Natural killer cell (primary cell): ENCODE data around the gene SCRT2. TPM values are rescaled to one million over a fixed set of nuclear protein-coding genes. Genes with fewer than 3 reads are reported as not detected.

Source experiments
- ATAC-seq, 3 donors: fragments of 150-1000 bp in 2 of 3; fragments of 200-7000 bp in 1 of 3; cut with Tn5 transposase; 1 replicate in 1 of 3; 2 replicates in 2 of 3; pipeline ENCODE4 v1.10.0; 2021; ENCODE audit warnings: mild to moderate bottlenecking in 2 of 3, moderate library complexity in 2 of 3
- DNase-seq, 2 donors: peaks; one replicate each; pipeline versions ENCODE4 v3.0.0 to v3.0.0-alpha.2; 2013 to 2021; ENCODE audit warnings: mixed read lengths in 1 of 2
- H3K27ac ChIP-seq: one replicate; pipeline ENCODE4 v1.5.1; 2013; ENCODE audit warnings: mild to moderate bottlenecking, low read length
- H3K27me3 ChIP-seq: one replicate; pipeline ENCODE4 v1.6.1; 2013; ENCODE audit warnings: low read length; ENCODE audit not compliant: control insufficient read depth, insufficient read depth
- H3K36me3 ChIP-seq: one replicate; pipeline ENCODE4 v1.6.1; 2013; ENCODE audit warnings: low read length; ENCODE audit not compliant: control insufficient read depth, insufficient read depth
- H3K4me1 ChIP-seq: one replicate; pipeline ENCODE4 v1.6.1; 2013; ENCODE audit warnings: low read length; ENCODE audit not compliant: control insufficient read depth, insufficient read depth
- H3K4me3 ChIP-seq: one replicate; pipeline ENCODE4 v1.5.1; 2013; ENCODE audit warnings: low read length
- H3K9me3 ChIP-seq: one replicate; pipeline ENCODE4 v1.6.1; 2013; ENCODE audit warnings: low read length; ENCODE audit not compliant: control insufficient read depth, insufficient read depth
- H3K27ac Mint-ChIP-seq, 2 donors: one replicate each; pipeline ENCODE4 v1.8.0; 2022; ENCODE audit warnings: mild to moderate bottlenecking in 2 of 2, mixed read lengths in 2 of 2, moderate library complexity in 1 of 2
- H3K27me3 Mint-ChIP-seq, 2 donors: one replicate each; pipeline ENCODE4 v1.8.0; 2022; ENCODE audit warnings: low read depth in 2 of 2, mixed read lengths in 2 of 2
- H3K36me3 Mint-ChIP-seq: one replicate; pipeline ENCODE4 v1.8.0; 2022; ENCODE audit warnings: mixed read lengths
- H3K4me1 Mint-ChIP-seq, 2 donors: one replicate each; pipeline ENCODE4 v1.8.0; 2022; ENCODE audit warnings: mixed read lengths in 2 of 2
- H3K4me3 Mint-ChIP-seq: one replicate; pipeline ENCODE4 v1.8.0; 2022; ENCODE audit warnings: mild to moderate bottlenecking, moderate library complexity, mixed read lengths
- H3K9me3 Mint-ChIP-seq, 2 donors: one replicate each; pipeline ENCODE4 v1.8.0; 2022; ENCODE audit warnings: mixed read lengths in 2 of 2
- WGBS: methylation state at CpG from one replicate; pipeline ENCODE4 v1.1.7; 2013; ENCODE audit warnings: missing lambda C conversion rate; ENCODE audit not compliant: insufficient coverage; 5-methylcytosine and 5-hydroxymethylcytosine counted together
- intact Hi-C: fragments of 100-400 bp; cut with micrococcal nuclease; formaldehyde crosslinking; loops from one replicate; pipeline ENCODE4 v1.14.2; 2022
- total RNA-seq, 4 donors: library from RNA; stranded (reverse); fragments of 120-200 nt in 1 of 4; gene quantifications; one replicate each; pipeline versions ENCODE4 v1.2.3 to v1.2.4, GENCODE V29; 2013 to 2022
- TF ChIP-seq, protein P1 (sequence below): fragments of 200-600 bp; IDR thresholded peaks from one replicate; pipeline ENCODE4 v1.8.0; 2022; ENCODE audit warnings: antibody characterized with exemption

The SCRT2 gene
- total RNA-seq, 3 donors from 2014 or later (not counting 1 experiment from before 2014, with no cell fraction given) = not detected

DNA sequence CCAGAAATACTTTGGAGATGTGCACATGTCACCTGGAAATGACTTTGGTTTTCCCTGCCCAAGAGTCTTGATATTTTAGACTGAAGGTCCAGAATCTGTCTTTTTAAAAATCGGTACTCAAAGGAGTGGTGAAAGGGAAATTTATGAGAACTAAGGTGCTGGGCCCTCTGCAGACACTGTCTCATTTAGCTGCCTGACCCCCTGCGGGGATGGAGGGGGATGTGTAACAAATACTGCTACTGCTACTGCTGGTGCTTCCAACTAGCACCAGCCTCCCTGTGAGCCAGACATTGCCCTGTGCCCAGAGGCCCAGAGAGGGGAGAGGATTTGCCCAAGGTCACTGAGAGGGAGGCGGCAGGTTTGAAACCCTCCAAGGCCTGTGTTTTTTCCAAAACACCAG lies 7.0 kb downstream of the SCRT2 start:
- Mint-ChIP-seq H3K36me3 (no peaks in the 10 kb centered on the region), H3K27me3 (peaks cover 31 to 33% of the 10 kb centered on the region in 2 donors), H3K27ac (no peak overlapping the region), H3K4me1 (peaks cover 0 to 13% of the 10 kb centered on the region in 2 donors), H3K9me3 (no peaks in the 10 kb centered on the region), H3K4me3 (no peak overlapping the region)
- ATAC-seq (no peak), DNase-seq (no peak)
- intact Hi-C loops = loop anchor here (5.0 kb wide), 1 partner anchor 106 kb away; no protein-coding TSS in a partner anchor
- Histone ChIP-seq H3K4me1 (no peaks in the 10 kb centered on the region), H3K27me3 (peaks cover 18% of the 10 kb centered on the region), H3K36me3 (no peaks in the 10 kb centered on the region), H3K9me3 (no peaks in the 10 kb centered on the region), H3K4me3 (no peak overlapping the region), H3K27ac (no peak overlapping the region)
- TF ChIP-seq, protein P1, sequence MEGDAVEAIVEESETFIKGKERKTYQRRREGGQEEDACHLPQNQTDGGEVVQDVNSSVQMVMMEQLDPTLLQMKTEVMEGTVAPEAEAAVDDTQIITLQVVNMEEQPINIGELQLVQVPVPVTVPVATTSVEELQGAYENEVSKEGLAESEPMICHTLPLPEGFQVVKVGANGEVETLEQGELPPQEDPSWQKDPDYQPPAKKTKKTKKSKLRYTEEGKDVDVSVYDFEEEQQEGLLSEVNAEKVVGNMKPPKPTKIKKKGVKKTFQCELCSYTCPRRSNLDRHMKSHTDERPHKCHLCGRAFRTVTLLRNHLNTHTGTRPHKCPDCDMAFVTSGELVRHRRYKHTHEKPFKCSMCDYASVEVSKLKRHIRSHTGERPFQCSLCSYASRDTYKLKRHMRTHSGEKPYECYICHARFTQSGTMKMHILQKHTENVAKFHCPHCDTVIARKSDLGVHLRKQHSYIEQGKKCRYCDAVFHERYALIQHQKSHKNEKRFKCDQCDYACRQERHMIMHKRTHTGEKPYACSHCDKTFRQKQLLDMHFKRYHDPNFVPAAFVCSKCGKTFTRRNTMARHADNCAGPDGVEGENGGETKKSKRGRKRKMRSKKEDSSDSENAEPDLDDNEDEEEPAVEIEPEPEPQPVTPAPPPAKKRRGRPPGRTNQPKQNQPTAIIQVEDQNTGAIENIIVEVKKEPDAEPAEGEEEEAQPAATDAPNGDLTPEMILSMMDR = no peak
- 83% methylated on average over 3 of the region's 3 CpGs for WGBS

DNA sequence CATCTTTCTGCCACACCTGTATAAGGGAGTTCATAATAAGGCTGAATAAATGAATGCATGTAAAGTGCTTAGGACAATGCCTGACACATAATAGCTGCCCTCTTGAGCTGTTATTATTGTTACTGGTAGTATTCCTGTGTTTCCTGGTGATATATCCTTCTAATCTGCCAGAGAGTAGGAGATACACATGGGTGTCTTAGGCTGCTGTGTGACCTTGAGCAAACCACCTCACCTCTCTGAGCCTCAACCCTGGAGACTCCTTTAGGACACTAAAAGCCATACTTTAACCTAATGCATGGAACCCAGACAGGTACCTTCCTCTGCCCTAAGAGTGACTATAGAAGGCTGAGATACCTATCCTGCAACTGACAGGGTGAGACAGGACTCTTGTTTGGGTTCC lies 7.6 kb downstream of the SCRT2 start:
- H3K27me3 Mint-ChIP-seq = peaks cover 33% of the 10 kb centered on the region in 2 donors
- intact Hi-C loops = loop anchor here (5.0 kb wide), 1 partner anchor 106 kb away; no protein-coding TSS in a partner anchor

DNA sequence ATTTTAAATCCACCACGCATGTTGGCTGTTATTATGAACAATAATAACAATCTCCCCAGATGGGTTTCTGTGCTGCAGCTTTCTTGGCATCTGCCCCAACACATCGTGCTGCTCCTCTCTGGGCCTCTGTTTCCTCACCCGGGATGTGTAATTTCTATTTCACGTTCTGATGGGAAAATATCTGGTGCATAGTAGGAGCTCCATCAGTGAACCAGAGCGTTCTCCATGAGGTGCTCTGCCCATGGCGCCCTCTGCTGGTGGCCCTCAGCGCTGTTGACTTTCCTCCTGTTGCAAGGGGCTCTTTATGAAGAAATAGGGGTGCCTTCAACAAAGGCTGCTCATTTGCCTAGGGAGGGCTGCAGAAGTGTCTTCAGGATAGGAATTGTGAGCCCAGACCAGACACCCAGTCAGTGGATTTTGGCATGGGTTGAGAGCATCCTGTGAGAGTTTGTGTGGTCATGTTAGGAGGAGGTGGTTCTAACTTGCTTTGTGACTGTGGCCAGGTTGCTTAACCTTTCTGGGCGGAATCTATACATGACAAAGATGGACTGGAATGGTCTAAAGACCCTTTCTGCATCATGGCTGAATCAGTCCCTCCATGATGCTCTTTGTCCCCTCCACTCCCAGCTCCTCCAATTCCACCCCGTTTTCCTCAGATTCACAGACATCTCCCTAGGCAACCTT lies 8.1 kb downstream of the SCRT2 start:
- Mint-ChIP-seq H3K27ac (no peak overlapping the region), H3K4me3 (no peak overlapping the region)
- TF ChIP-seq, protein P1 = peak; percentile 71

More for the DNA sequence above, 7.6 kb downstream of the SCRT2 start:
- Histone ChIP-seq H3K27me3 (peaks cover 15% of the 10 kb centered on the region), H3K9me3 (no peaks in the 10 kb centered on the region), H3K27ac (no peak overlapping the region), H3K4me1 (no peaks in the 10 kb centered on the region), H3K36me3 (no peaks in the 10 kb centered on the region), H3K4me3 (no peak overlapping the region)
- Mint-ChIP-seq H3K36me3 (no peaks in the 10 kb centered on the region), H3K9me3 (no peaks in the 10 kb centered on the region), H3K4me1 (peaks cover 0 to 16% of the 10 kb centered on the region in 2 donors), H3K27ac (no peak overlapping the region), H3K4me3 (no peak overlapping the region)
- DNase-seq (no peak), ATAC-seq (no peak)
- TF ChIP-seq, protein P1 = no peak

More for the DNA sequence above, 8.1 kb downstream of the SCRT2 start:
- H3K36me3 ChIP-seq = no peaks in the 10 kb centered on the region
- ATAC-seq (peak; percentile 53 to 63 (median 53)), DNase-seq (peak; percentile 65 to 70)
- H3K4me1 ChIP-seq = no peaks in the 10 kb centered on the region
- Mint-ChIP-seq H3K36me3 (no peaks in the 10 kb centered on the region), H3K9me3 (no peaks in the 10 kb centered on the region), H3K4me1 (peaks cover 0 to 20% of the 10 kb centered on the region in 2 donors), H3K27me3 (peaks cover 33 to 39% of the 10 kb centered on the region in 2 donors)
- H3K27me3 ChIP-seq = peaks cover 17% of the 10 kb centered on the region
- intact Hi-C loops = loop anchor here (2.0 to 5.0 kb wide), 2 partner anchors 105 to 313 kb away; no protein-coding TSS in a partner anchor
- no peak overlapping the region for H3K27ac ChIP-seq
- no peaks in the 10 kb centered on the region for H3K9me3 ChIP-seq
- H3K4me3 ChIP-seq = no peak overlapping the region
- 43% methylated on average over 9 of the region's 9 CpGs for WGBS
